Keratinocyte (primary cell): ENCODE results near the gene REV3L.

Experiments used
- EZH2 ChIP-seq: IDR thresholded peaks from one replicate; pipeline ENCODE4 v1.6.1; 2012; ENCODE audit warnings: inconsistent platforms, mild to moderate bottlenecking, low read length, moderate library complexity
- TF ChIP-seq, protein P1 (sequence below), 3 experiments: IDR thresholded peaks in 1 of 3; conservative IDR thresholded peaks in 1 of 3; optimal IDR thresholded peaks in 1 of 3; 2 replicates in 2 of 3; 3 replicates in 1 of 3; pipeline versions ENCODE3 to v1.5.1; 2011; ENCODE audit warnings: low read length in 3 of 3, mild to moderate bottlenecking in 3 of 3, moderate library complexity in 2 of 3, control low read depth in 1 of 3, inconsistent platforms in 1 of 3; ENCODE audit not compliant: insufficient read depth in 2 of 3; ENCODE audit errors: extremely low read depth in 1 of 3

DNA sequence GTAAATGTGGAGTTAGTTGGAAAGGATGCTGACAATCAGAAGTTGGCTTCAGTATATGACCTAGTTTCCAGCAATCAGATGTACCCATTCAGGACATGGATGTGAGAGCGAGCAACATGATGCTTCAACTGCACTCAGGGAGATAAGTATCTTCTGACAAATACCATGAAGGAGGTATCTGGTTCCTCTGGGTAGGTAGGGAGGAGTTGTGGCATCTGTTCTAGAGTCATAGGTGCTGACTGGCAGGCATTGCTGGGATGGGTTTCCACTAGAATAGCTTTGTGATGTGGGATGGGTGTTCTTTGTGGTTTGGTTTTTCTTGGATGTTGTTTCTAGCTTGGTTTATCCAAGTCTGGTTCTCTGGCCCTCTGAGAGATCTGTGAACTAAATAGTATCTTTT lies 3.9 kb upstream of the REV3L start:
- TF ChIP-seq EZH2: no peak
- TF ChIP-seq, protein P1, sequence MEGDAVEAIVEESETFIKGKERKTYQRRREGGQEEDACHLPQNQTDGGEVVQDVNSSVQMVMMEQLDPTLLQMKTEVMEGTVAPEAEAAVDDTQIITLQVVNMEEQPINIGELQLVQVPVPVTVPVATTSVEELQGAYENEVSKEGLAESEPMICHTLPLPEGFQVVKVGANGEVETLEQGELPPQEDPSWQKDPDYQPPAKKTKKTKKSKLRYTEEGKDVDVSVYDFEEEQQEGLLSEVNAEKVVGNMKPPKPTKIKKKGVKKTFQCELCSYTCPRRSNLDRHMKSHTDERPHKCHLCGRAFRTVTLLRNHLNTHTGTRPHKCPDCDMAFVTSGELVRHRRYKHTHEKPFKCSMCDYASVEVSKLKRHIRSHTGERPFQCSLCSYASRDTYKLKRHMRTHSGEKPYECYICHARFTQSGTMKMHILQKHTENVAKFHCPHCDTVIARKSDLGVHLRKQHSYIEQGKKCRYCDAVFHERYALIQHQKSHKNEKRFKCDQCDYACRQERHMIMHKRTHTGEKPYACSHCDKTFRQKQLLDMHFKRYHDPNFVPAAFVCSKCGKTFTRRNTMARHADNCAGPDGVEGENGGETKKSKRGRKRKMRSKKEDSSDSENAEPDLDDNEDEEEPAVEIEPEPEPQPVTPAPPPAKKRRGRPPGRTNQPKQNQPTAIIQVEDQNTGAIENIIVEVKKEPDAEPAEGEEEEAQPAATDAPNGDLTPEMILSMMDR (optimal IDR thresholded peaks at IDR 0.05 in 1 of 3, IDR thresholded peaks at IDR 0.05 in 1 of 3, conservative IDR thresholded peaks at IDR 0.05 in 1 of 3; ENCODE audit: extremely low read depth in 1 of 3, insufficient read depth in 2 of 3, low read length in 3 of 3): no peak
